Dendritic cell treated with granulocyte-macrophage colony-stimulating factor and Interleukin-4, amounts not matched to agents 40 ng/mL and 50 ng/mL, for 4 days (primary cell): ENCODE results near the gene CLEC4E.
"Not testable (repeated sequence)": the region's sequence is repeated elsewhere in the genome, so short reads cannot be mapped to it uniquely, and the experiment has no call there.

Experiments used
- H3K27ac Mint-ChIP-seq: one replicate; pipeline ENCODE4 v1.8.0; 2022; ENCODE audit warnings: mild to moderate bottlenecking, mixed read lengths
- H3K27me3 Mint-ChIP-seq: one replicate; pipeline ENCODE4 v1.8.0; 2022; ENCODE audit warnings: mild to moderate bottlenecking, mixed read lengths
- H3K36me3 Mint-ChIP-seq: one replicate; pipeline ENCODE4 v1.8.0; 2022; ENCODE audit warnings: low read depth, mixed read lengths
- H3K4me1 Mint-ChIP-seq: one replicate; pipeline ENCODE4 v1.8.0; 2022; ENCODE audit warnings: low read depth, mixed read lengths
- H3K4me3 Mint-ChIP-seq: one replicate; pipeline ENCODE4 v1.8.0; 2022; ENCODE audit warnings: mild to moderate bottlenecking, moderate library complexity, mixed read lengths
- H3K9me3 Mint-ChIP-seq: one replicate; pipeline ENCODE4 v1.8.0; 2022; ENCODE audit warnings: mixed read lengths
- intact Hi-C: fragments of 100-400 bp; cut with micrococcal nuclease; formaldehyde crosslinking; loops from one replicate; pipeline ENCODE4 v1.15.0; 2022

The CLEC4E gene

GRCh38 chr12:8508910-8509841 lies 31.5 kb downstream of the CLEC4E start:
- intact Hi-C loops, result no loop called here
- H3K27me3 Mint-ChIP-seq, result no peaks in the 10 kb centered on the region
- peak overlapping the region; percentile 41 for H3K27ac Mint-ChIP-seq

GRCh38 chr12:8508223-8508622 lies 32.5 kb downstream of the CLEC4E start:
- intact Hi-C loops, result no loop called here
- Mint-ChIP-seq H3K4me3 (no peak overlapping the region), H3K9me3 (no peaks in the 10 kb centered on the region), H3K36me3 (no peaks in the 10 kb centered on the region), H3K27me3 (no peaks in the 10 kb centered on the region), H3K27ac (peak overlapping the region; percentile 41), H3K4me1 (peaks cover 41% of the 10 kb centered on the region)

More at GRCh38 chr12:8508910-8509841, 31.5 kb downstream of the CLEC4E start:
- Mint-ChIP-seq H3K4me1 (peaks cover 48% of the 10 kb centered on the region), H3K36me3 (no peaks in the 10 kb centered on the region), H3K4me3 (no peak overlapping the region), H3K9me3 (no peaks in the 10 kb centered on the region)

DNA sequence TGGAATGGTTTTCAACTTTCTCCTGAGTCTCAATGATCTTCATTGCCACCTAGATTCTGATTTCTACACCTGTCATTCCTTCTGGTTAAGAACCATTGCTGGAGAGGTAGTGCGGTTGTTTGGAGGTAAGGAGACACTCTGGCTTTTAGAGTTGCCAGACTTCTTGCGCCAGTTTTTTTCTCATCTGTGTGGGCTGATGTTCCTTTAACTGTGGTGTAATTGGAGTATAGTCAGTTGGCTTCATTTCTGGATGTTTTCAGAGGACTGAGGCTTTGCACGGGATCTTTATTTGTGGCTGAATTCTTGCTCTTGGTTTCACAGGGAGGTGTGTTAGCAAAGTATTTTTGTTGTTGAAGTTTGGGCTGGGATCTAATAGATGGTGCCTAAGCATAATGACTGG lies 33.1 kb downstream of the CLEC4E start:
- Mint-ChIP-seq H3K4me3 (no peak overlapping the region), H3K4me1 (peaks cover 34% of the 10 kb centered on the region), H3K9me3 (no peaks in the 10 kb centered on the region), H3K27me3 (no peaks in the 10 kb centered on the region), H3K36me3 (no peaks in the 10 kb centered on the region), H3K27ac (no peak overlapping the region)
- intact Hi-C loops, result no loop called here

GRCh38 chr12:8504351-8504750 lies 36.4 kb downstream of the CLEC4E start:
- Mint-ChIP-seq H3K9me3 (no peaks in the 10 kb centered on the region), H3K27ac (no peak overlapping the region), H3K4me1 (peaks cover 34% of the 10 kb centered on the region), H3K36me3 (no peaks in the 10 kb centered on the region), H3K27me3 (peaks cover under 1% of the 10 kb centered on the region), H3K4me3 (no peak overlapping the region)
- intact Hi-C loops, result no loop called here

DNA sequence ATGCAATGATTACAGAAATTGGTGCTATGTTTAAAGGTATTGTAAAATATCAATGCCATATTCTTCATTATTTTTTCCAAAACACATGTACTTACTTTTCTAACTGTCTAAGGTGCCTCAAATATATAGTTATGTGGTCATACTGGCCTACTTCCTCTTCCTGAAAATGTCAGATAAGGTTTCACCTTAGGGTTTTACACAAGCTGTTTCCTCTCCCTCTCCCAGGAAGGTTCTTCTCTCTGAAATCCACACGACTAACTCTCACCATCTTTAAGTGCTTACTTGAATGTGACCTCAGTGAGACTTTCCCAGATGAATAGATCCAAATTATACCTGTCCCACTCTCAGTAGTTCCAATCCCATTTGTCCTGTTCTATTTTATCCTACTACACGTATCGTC lies 39.0 kb downstream of the CLEC4E start:
- no peaks in the 10 kb centered on the region for H3K36me3 Mint-ChIP-seq
- peaks cover 17% of the 10 kb centered on the region for H3K4me1 Mint-ChIP-seq
- no peaks in the 10 kb centered on the region for H3K9me3 Mint-ChIP-seq
- intact Hi-C loops, result no loop called here
- H3K4me3 Mint-ChIP-seq, result no peak overlapping the region
- peaks cover 10% of the 10 kb centered on the region for H3K27me3 Mint-ChIP-seq
- no peak overlapping the region for H3K27ac Mint-ChIP-seq

GRCh38 chr12:8499616-8500015 lies 41.1 kb downstream of the CLEC4E start:
- Mint-ChIP-seq H3K36me3 (no peaks in the 10 kb centered on the region), H3K27ac (no peak overlapping the region), H3K4me1 (peaks cover 38% of the 10 kb centered on the region), H3K9me3 (no peaks in the 10 kb centered on the region), H3K4me3 (no peak overlapping the region), H3K27me3 (peaks cover 20% of the 10 kb centered on the region)
- intact Hi-C loops, result no loop called here

GRCh38 chr12:8496074-8496473 lies 44.6 kb downstream of the CLEC4E start:
- peaks cover 58% of the 10 kb centered on the region for H3K4me1 Mint-ChIP-seq
- H3K27me3 Mint-ChIP-seq, result peaks cover 20% of the 10 kb centered on the region
- H3K9me3 Mint-ChIP-seq, H3K4me3 Mint-ChIP-seq, H3K36me3 Mint-ChIP-seq, intact Hi-C loops: not testable (repeated sequence)
- peak overlapping the region; percentile 27 for H3K27ac Mint-ChIP-seq

- H3K36me3 Mint-ChIP-seq, intact Hi-C loops, H3K9me3 Mint-ChIP-seq, H3K4me3 Mint-ChIP-seq: not testable (repeated sequence)
- Mint-ChIP-seq H3K27ac (peak overlapping the region; percentile 27), H3K27me3 (peaks cover 20% of the 10 kb centered on the region), H3K4me1 (peaks cover 60% of the 10 kb centered on the region)
These were observed 45.0 kb downstream of the CLEC4E start for GRCh38 chr12:8495671-8496070.

DNA sequence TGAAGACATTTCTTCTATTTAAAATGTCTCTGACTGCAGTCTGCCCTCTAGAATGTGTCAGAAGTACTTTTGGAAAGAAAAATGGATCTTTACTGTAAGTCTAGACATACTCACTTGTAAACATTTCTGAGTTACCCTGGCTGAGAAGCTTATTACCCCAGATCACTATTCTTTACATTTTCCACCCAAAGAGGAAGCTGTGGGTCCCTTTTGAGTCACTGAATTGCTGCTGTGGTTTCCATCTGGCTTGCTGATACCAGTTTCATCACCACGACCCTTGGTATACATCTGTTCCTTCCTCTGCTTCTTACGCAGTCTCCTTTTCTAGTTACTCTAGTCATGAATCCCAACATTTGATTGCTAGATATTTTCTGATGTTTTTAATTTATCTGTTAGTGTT lies 47.6 kb downstream of the CLEC4E start:
- Mint-ChIP-seq H3K9me3 (peaks cover 7% of the 10 kb centered on the region), H3K27ac (peak overlapping the region; percentile 91), H3K4me3 (no peak overlapping the region), H3K36me3 (no peaks in the 10 kb centered on the region), H3K4me1 (peaks cover 49% of the 10 kb centered on the region), H3K27me3 (peaks cover 14% of the 10 kb centered on the region)
- intact Hi-C loops, result no loop called here

DNA sequence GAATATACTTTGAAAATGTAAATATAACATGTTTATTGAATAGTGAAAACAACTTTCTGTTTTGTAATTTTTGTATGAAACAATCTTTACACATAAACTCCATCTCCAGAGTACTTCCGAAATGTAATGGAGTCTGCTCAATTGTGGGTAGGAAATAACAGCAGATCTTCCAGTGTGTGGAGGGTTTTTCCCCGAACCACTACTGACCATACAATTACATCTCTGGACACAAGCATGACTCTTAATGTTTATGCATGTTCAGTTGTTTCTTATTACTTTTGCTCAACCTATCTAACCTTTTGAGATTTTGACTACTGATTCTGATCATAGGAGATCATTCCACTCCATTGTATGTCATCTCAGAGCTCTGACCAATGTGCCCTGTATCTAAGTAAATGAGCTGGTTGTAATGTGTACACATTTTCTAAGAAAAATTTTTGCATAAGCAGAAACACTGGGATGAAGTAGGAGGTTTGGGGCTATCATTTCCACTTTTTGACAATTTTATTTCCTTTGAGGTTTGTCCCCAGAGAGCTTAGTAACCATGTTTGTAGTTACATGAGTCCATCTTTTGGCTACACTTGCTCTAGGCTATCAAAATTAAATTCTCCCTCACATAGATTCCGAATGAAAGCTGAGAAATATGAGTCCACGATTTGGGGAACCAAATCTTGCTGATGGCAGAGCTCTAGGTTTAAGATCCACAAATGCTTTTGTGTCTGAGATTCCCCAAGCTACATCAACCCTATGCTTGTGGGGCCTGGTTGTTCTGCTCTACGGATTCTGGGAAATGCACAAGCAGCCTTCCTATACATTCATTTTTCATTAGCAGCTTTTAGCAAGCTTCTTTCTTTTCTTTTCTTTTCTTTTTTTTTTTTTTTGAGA lies 48.8 kb downstream of the CLEC4E start:
- Mint-ChIP-seq H3K9me3 (peaks cover 10% of the 10 kb centered on the region), H3K4me3 (peak overlapping the region; percentile 32), H3K36me3 (no peaks in the 10 kb centered on the region), H3K27ac (peak overlapping the region; percentile 91), H3K4me1 (peaks cover 49% of the 10 kb centered on the region), H3K27me3 (peaks cover 10% of the 10 kb centered on the region)
- intact Hi-C loops, result no loop called here
